Astrocyte (in vitro differentiated cells and primary cell): Measurements from ENCODE around the gene CCDC61. TPM values are rescaled to one million over a fixed set of nuclear protein-coding genes. Genes with fewer than 3 reads are reported as not detected.

ENCODE experiments used
- DNase-seq: peaks from one replicate; pipeline ENCODE4 v3.0.0-alpha.2; 2010; ENCODE audit warnings: low read depth
- FAIRE-seq: peaks from 2 replicates; lab custom pipeline; 2011; peaks lifted over from hg19 to GRCh38; lab: Jason Lieb, UNC
- H2AFZ ChIP-seq: 2 replicates; pipeline ENCODE4 v1.6.0; 2012; ENCODE audit warnings: low read depth, low read length, inconsistent platforms
- H3K27ac ChIP-seq: 2 replicates; pipeline ENCODE4 v1.5.1; 2011; ENCODE audit warnings: low read depth, low read length, inconsistent platforms
- H3K27me3 ChIP-seq: 2 replicates; pipeline ENCODE4 v1.6.0; 2011; ENCODE audit warnings: low read length, inconsistent platforms; ENCODE audit not compliant: insufficient read depth
- H3K36me3 ChIP-seq: 2 replicates; pipeline ENCODE4 v1.5.1; 2011; ENCODE audit warnings: low read length, inconsistent platforms; ENCODE audit not compliant: insufficient read depth
- H3K4me1 ChIP-seq: 2 replicates; pipeline ENCODE4 v1.5.1; 2011; ENCODE audit warnings: low read length, inconsistent platforms; ENCODE audit not compliant: insufficient read depth
- H3K4me2 ChIP-seq: 2 replicates; pipeline ENCODE4 v1.6.0; 2012; ENCODE audit warnings: low read length, inconsistent platforms
- H3K4me3 ChIP-seq: 2 replicates; pipeline ENCODE4 v1.5.1; 2011; ENCODE audit warnings: low read depth, mild to moderate bottlenecking, low read length, inconsistent platforms; ENCODE audit not compliant: insufficient read depth
- H3K79me2 ChIP-seq: 2 replicates; pipeline ENCODE4 v1.6.0; 2012; ENCODE audit warnings: mild to moderate bottlenecking, low read length, inconsistent platforms; ENCODE audit not compliant: insufficient read depth
- H3K9ac ChIP-seq: 2 replicates; pipeline ENCODE4 v1.6.0; 2012; ENCODE audit warnings: mild to moderate bottlenecking, low read length, inconsistent platforms
- H3K9me3 ChIP-seq: 2 replicates; pipeline ENCODE4 v1.5.1; 2012; ENCODE audit warnings: low read depth, mild to moderate bottlenecking, low read length, inconsistent platforms; ENCODE audit not compliant: insufficient read depth
- H4K20me1 ChIP-seq: 2 replicates; pipeline ENCODE4 v1.6.0; 2012; ENCODE audit warnings: low read length, inconsistent platforms; ENCODE audit not compliant: insufficient read depth
- H3K27ac Mint-ChIP-seq: one replicate; pipeline ENCODE4 v1.8.0; 2021; ENCODE audit warnings: mild to moderate bottlenecking, mixed read lengths; ENCODE audit not compliant: unreplicated experiment
- H3K27me3 Mint-ChIP-seq: one replicate; pipeline ENCODE4 v1.8.0; 2021; ENCODE audit warnings: low read depth, mixed read lengths; ENCODE audit not compliant: unreplicated experiment
- H3K36me3 Mint-ChIP-seq: one replicate; pipeline ENCODE4 v1.8.0; 2021; ENCODE audit warnings: low read depth, mixed read lengths; ENCODE audit not compliant: unreplicated experiment
- H3K4me1 Mint-ChIP-seq: one replicate; pipeline ENCODE4 v1.8.0; 2021; ENCODE audit warnings: low read depth, mixed read lengths; ENCODE audit not compliant: unreplicated experiment
- H3K4me3 Mint-ChIP-seq: one replicate; pipeline ENCODE4 v1.8.0; 2021; ENCODE audit warnings: mild to moderate bottlenecking, moderate library complexity, mixed read lengths; ENCODE audit not compliant: unreplicated experiment
- H3K9me3 Mint-ChIP-seq: one replicate; pipeline ENCODE4 v1.8.0; 2021; ENCODE audit warnings: mild to moderate bottlenecking, mixed read lengths; ENCODE audit not compliant: unreplicated experiment
- CTCF ChIP-seq: IDR thresholded peaks from 2 replicates; pipeline ENCODE4 v1.5.1; 2011; ENCODE audit warnings: low read depth, mild to moderate bottlenecking, inconsistent platforms, low read length, moderate library complexity; ENCODE audit not compliant: insufficient read depth
- EZH2 ChIP-seq: IDR thresholded peaks from 2 replicates; pipeline ENCODE4 v1.6.1; 2012; ENCODE audit warnings: mild to moderate bottlenecking, low read length, inconsistent platforms; ENCODE audit not compliant: insufficient read depth
- total RNA-seq: library from RNA; stranded (reverse); gene quantifications from 2 replicates; pipeline ENCODE4 v1.2.1, GENCODE V29; 2021

Gene CCDC61
- total RNA-seq, 1 donor from 2014 or later = 6.6 TPM

GRCh38 chr19:46040952-46041500, 45.8 kb downstream of the CCDC61 start, which contains the start of gene IGFL4:
Gene IGFL4, minus strand, starts transcription at chr19:46041002. Its CDS starts 40 bp downstream, at chr19:46040962.
- Histone ChIP-seq H2AFZ (no peak within 1 kb of the TSS), H3K4me3 (no peak within 1 kb of the TSS), H3K36me3 (no peaks in the 10 kb centered on the region), H3K9ac (no peak within 1 kb of the TSS), H3K9me3 (peaks cover 33% of the 10 kb centered on the region), H3K4me1 (no peaks in the 10 kb centered on the region), H4K20me1 (no peaks in the 10 kb centered on the region), H3K4me2 (no peak within 1 kb of the TSS), H3K79me2 (no peaks in the 10 kb centered on the region), H3K27ac (no peak within 1 kb of the TSS), H3K27me3 (peaks cover 21% of the 10 kb centered on the region)
- FAIRE-seq (no peak), DNase-seq (peak; percentile 24)
- Mint-ChIP-seq H3K4me1 (no peaks in the 10 kb centered on the region), H3K27me3 (peaks cover 19% of the 10 kb centered on the region), H3K4me3 (no peak within 1 kb of the TSS), H3K9me3 (peaks cover 42% of the 10 kb centered on the region), H3K36me3 (peaks cover 34% of the 10 kb centered on the region), H3K27ac (peak within 1 kb of the TSS; percentile 16)
- TF ChIP-seq CTCF (no peak), EZH2 (no peak)

GRCh38 chr19:46042252-46042883, 47.1 kb downstream of the CCDC61 start:
- Mint-ChIP-seq H3K4me3 (no peak overlapping the region), H3K27ac (no peak overlapping the region), H3K36me3 (peaks cover 33% of the 10 kb centered on the region), H3K4me1 (no peaks in the 10 kb centered on the region), H3K9me3 (peaks cover 47% of the 10 kb centered on the region), H3K27me3 (peaks cover 28% of the 10 kb centered on the region)
- FAIRE-seq (no peak), DNase-seq (no peak)
- no peak overlapping the region for H2AFZ ChIP-seq
- no peak overlapping the region for H3K27ac ChIP-seq
- H3K4me2 ChIP-seq = no peak overlapping the region
- no peak overlapping the region for H3K9ac ChIP-seq
- H3K4me1 ChIP-seq = no peaks in the 10 kb centered on the region
- no peaks in the 10 kb centered on the region for H4K20me1 ChIP-seq
- H3K27me3 ChIP-seq = peaks cover 23% of the 10 kb centered on the region
- H3K79me2 ChIP-seq = no peaks in the 10 kb centered on the region
- TF ChIP-seq CTCF (no peak), EZH2 (no peak)
- H3K36me3 ChIP-seq = no peaks in the 10 kb centered on the region
- H3K4me3 ChIP-seq = no peak overlapping the region
- peaks cover 37% of the 10 kb centered on the region for H3K9me3 ChIP-seq

GRCh38 chr19:46043519-46043918, 48.3 kb downstream of the CCDC61 start:
- Mint-ChIP-seq H3K4me1 (no peaks in the 10 kb centered on the region), H3K4me3 (no peak overlapping the region), H3K27me3 (peaks cover 28% of the 10 kb centered on the region), H3K36me3 (peaks cover 33% of the 10 kb centered on the region), H3K27ac (no peak overlapping the region), H3K9me3 (peaks cover 54% of the 10 kb centered on the region)
- TF ChIP-seq CTCF = no peak
- no peak for TF ChIP-seq EZH2
- H3K79me2 ChIP-seq = no peaks in the 10 kb centered on the region
- no peak overlapping the region for H3K27ac ChIP-seq
- H3K27me3 ChIP-seq = peaks cover 25% of the 10 kb centered on the region
- H2AFZ ChIP-seq = no peak overlapping the region
- H4K20me1 ChIP-seq = no peaks in the 10 kb centered on the region
- H3K9ac ChIP-seq = no peak overlapping the region
- no peak for DNase-seq
- no peak overlapping the region for H3K4me2 ChIP-seq
- FAIRE-seq = no peak
- H3K4me1 ChIP-seq = no peaks in the 10 kb centered on the region
- no peaks in the 10 kb centered on the region for H3K36me3 ChIP-seq
- H3K9me3 ChIP-seq = peaks cover 37% of the 10 kb centered on the region
- no peak overlapping the region for H3K4me3 ChIP-seq
